Kidney (tissue), 14 donors: ENCODE data around the gene PTPRM. TPM values are rescaled to one million over a fixed set of nuclear protein-coding genes. Genes with fewer than 3 reads are reported as not detected.

ENCODE experiments used
- DNase-seq, 5 donors: peaks; one replicate each; pipeline ENCODE4 v3.0.0-alpha.2; 2013 to 2020
- FAIRE-seq: peaks from 2 replicates; lab custom pipeline; 2012; peaks lifted over from hg19 to GRCh38; lab: Jason Lieb, UNC
- H3K27ac ChIP-seq, 2 donors: one replicate each; pipeline ENCODE4 v1.7.0; 2013; ENCODE audit warnings: low read depth in 2 of 2, low read length in 2 of 2, inconsistent platforms in 1 of 2
- H3K27me3 ChIP-seq: one replicate; pipeline ENCODE4 v1.7.1; 2013; ENCODE audit warnings: low read length, inconsistent platforms; ENCODE audit not compliant: control insufficient read depth, insufficient read depth
- H3K36me3 ChIP-seq, 3 donors: one replicate each; pipeline versions ENCODE4 v1.7.0 to v1.7.1; 2013; ENCODE audit warnings: low read length in 3 of 3, control low read depth in 1 of 3, inconsistent platforms in 1 of 3; ENCODE audit not compliant: insufficient read depth in 3 of 3, control insufficient read depth in 2 of 3
- H3K4me1 ChIP-seq, 3 donors: one replicate each; pipeline versions ENCODE4 v1.7.0 to v1.7.1; 2013; ENCODE audit warnings: low read length in 3 of 3, inconsistent platforms in 1 of 3, low read depth in 1 of 3; ENCODE audit not compliant: control insufficient read depth in 2 of 3, insufficient read depth in 2 of 3
- H3K4me3 ChIP-seq, 3 donors: one replicate each; pipeline versions ENCODE4 v1.7.0 to v1.8.1; 2013; ENCODE audit warnings: low read length in 3 of 3, control low read depth in 1 of 3, inconsistent platforms in 1 of 3
- H3K9ac ChIP-seq, 3 donors: one replicate each; pipeline versions ENCODE4 v1.7.0 to v1.7.1; 2013; ENCODE audit warnings: low read length in 3 of 3, control low read depth in 1 of 3, inconsistent platforms in 1 of 3
- H3K9me3 ChIP-seq, 3 donors: one replicate each; pipeline versions ENCODE4 v1.7.0 to v1.7.1; 2013; ENCODE audit warnings: low read length in 3 of 3, control low read depth in 1 of 3, inconsistent platforms in 1 of 3; ENCODE audit not compliant: control insufficient read depth in 2 of 3, insufficient read depth in 1 of 3
- intact Hi-C: fragments of 100-400 bp; cut with DNase I; formaldehyde crosslinking; loops from one replicate; pipeline ENCODE4 v1.11.1; 2022
- polyA plus RNA-seq: library from polyadenylated mRNA; stranded (reverse); fragments of 350-450 nt; fragmentation: Illumina TruSeq; extraction: RNeasy Lipid Tissue Mini Kit (QIAGEN cat#74804); gene quantifications from one replicate; pipeline ENCODE4 v1.2.3, GENCODE V29; 2014; ENCODE audit warnings: low read depth, low replicate concordance; ENCODE audit not compliant: insufficient read depth
- total RNA-seq: library from RNA; stranded (reverse); fragmentation: NEBNext Ultra II Directional; extraction: Animal tissue kit (Norgen Biotek cat#: 25700); gene quantifications from one replicate; pipeline ENCODE4 v1.2.1, GENCODE V29; 2021
- TF ChIP-seq, protein P1 (sequence below): IDR thresholded peaks from 3 replicates; pipeline ENCODE4 v1.5.1; 2012; ENCODE audit warnings: mild to moderate bottlenecking, moderate library complexity, borderline replicate concordance; ENCODE audit not compliant: insufficient read depth; ENCODE audit errors: extremely low read depth
- donor health status: control.
- donor health status: control.
- donor health status: control.
- donor health status: control.
- donor health status: control.
- donor health status: DM: yes; HTN: yes; CAD: no.
- donor health status: Normal renal cell carcinoma (clear cell type).

Gene PTPRM
- total and polyA plus RNA-seq, 2 donors from 2014 or later, result 52.4 to 98.9 TPM

DNA sequence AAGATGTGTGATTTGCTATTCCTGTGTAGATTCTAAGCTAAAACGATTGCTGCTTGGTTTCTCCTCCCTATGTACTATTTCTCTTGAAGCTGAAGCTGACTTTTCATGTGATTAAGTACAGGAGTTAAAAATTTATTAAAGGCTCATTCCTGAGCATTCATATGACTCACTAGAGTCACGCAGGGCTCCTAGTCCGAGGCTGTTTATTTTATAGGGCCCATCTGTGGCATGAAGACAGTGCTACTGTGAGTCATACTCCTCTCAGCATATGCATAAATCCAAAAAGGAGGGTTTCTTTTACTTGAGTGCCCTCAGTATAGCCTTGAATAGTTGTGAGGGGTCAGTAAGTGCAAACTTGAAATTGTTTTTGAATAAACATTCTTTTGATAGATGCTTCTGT, 378.8 kb downstream of the PTPRM start:
- no peak overlapping the region for H3K9ac ChIP-seq

DNA sequence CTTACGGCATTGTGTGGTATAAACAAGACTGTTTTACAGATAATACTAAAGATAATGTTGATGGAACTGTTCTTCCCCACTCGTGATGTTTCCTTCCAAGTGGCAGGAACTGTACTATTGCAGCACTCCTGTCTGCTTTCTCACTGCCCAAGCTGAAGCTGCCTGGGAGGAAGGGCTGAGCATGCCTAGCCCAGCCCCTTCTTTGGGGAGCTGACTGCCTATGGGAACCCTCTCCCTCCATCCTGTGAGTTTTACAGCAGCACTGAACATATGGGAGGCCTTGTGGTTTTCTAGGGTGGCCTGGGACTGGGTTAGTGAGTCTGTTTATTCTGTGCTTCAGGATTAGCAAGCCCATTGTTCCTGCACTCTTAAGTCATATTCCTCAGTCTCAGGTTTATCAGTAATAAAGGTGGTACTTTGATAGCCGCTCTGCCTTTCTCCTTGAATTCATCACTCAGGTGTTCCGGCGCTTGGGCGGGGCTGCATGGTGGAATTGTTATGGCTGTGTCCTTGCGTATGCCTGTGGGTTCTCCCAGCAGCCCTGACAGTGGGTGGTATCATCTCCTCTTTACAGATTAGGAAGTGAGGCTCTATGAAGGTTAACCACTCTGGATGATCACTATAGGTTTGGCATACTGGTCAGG, 379.7 kb downstream of the PTPRM start:
- H3K9me3 ChIP-seq, result no peaks in the 10 kb centered on the region
- H3K4me3 ChIP-seq, result peak overlapping the region in 2 of 3 donors; percentile 10 to 36
- intact Hi-C loops, result no loop called here
- no peaks in the 10 kb centered on the region for H3K27me3 ChIP-seq
- H3K9ac ChIP-seq, result peak overlapping the region in 1 of 3 donors; percentile 14
- H3K27ac ChIP-seq, result no peak overlapping the region
- DNase-seq (peak in 2 of 5 donors; percentile 47 to 68), FAIRE-seq (no peak)
- peaks cover 0 to 6% (median 6%) of the 10 kb centered on the region in 3 donors for H3K4me1 ChIP-seq
- no peaks in the 10 kb centered on the region for H3K36me3 ChIP-seq
- TF ChIP-seq, protein P1, sequence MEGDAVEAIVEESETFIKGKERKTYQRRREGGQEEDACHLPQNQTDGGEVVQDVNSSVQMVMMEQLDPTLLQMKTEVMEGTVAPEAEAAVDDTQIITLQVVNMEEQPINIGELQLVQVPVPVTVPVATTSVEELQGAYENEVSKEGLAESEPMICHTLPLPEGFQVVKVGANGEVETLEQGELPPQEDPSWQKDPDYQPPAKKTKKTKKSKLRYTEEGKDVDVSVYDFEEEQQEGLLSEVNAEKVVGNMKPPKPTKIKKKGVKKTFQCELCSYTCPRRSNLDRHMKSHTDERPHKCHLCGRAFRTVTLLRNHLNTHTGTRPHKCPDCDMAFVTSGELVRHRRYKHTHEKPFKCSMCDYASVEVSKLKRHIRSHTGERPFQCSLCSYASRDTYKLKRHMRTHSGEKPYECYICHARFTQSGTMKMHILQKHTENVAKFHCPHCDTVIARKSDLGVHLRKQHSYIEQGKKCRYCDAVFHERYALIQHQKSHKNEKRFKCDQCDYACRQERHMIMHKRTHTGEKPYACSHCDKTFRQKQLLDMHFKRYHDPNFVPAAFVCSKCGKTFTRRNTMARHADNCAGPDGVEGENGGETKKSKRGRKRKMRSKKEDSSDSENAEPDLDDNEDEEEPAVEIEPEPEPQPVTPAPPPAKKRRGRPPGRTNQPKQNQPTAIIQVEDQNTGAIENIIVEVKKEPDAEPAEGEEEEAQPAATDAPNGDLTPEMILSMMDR, result no peak

More for the DNA sequence above, 378.8 kb downstream of the PTPRM start:
- DNase-seq, result peak in 1 of 5 donors; percentile 31
- H3K4me3 ChIP-seq, result peak overlapping the region in 1 of 3 donors; percentile 14
- FAIRE-seq, result peak; percentile 39
- intact Hi-C loops, result no loop called here
- H3K9me3 ChIP-seq, result no peaks in the 10 kb centered on the region
- peak overlapping the region; percentile 32 to 64 for H3K27ac ChIP-seq
- H3K36me3 ChIP-seq, result no peaks in the 10 kb centered on the region
- H3K27me3 ChIP-seq, result no peaks in the 10 kb centered on the region
- peaks cover 0 to 12% (median 6%) of the 10 kb centered on the region in 3 donors for H3K4me1 ChIP-seq
- TF ChIP-seq, protein P1, result no peak

DNA sequence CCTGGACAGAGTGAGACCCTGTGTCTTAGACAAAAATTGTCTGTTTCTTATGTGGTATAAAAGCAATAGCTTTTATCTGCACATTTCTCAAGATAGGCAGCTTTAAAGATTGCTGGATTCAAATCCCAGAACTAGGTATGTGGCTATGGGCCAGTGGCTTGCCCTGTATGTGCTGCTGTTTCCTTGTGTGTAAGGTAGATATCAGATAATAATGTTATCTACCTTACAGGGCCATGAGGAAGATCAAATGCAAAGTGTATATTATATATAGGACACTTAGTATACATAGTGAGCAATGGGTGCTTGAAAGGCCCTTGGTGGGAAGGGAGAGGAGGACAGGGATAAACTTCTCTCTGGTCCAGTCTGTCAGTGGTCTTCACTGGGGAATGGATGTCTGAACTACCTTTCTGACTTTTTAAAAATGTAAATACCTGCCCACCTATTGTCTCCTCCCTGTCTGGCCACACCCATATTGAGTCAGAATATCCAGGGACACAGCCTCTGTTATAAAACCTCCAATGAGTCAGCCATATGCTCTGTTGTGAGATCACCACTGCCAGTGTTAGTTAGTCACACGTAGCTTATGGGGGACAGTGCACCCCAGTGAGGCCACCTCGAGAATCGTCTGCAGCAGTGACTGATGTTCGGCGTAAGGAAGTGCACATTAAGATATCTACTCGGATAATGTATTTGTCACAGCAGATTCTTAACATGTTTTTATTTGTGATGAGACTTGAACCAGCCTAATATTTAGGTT, 383.4 kb downstream of the PTPRM start:
- FAIRE-seq, result no peak
- Histone ChIP-seq H3K36me3 (peaks cover 0 to 5% (median 0%) of the 10 kb centered on the region in 3 donors), H3K4me1 (peaks cover 0 to 12% (median 10%) of the 10 kb centered on the region in 3 donors), H3K4me3 (no peak overlapping the region), H3K9me3 (no peaks in the 10 kb centered on the region), H3K27me3 (no peaks in the 10 kb centered on the region), H3K9ac (no peak overlapping the region), H3K27ac (no peak overlapping the region)
- DNase-seq, result no peak
- TF ChIP-seq, protein P1, result no peak
- intact Hi-C loops, result no loop called here
